HFFc6 (cell line): ENCODE measurements around the gene KDM5B. TPM values are rescaled to one million over a fixed set of nuclear protein-coding genes. Genes with fewer than 3 reads are reported as not detected.

Source experiments
- DNase-seq: peaks from one replicate; pipeline ENCODE4 v3.0.0-alpha.2; 2018
- H3K27ac Mint-ChIP-seq: 2 replicates; pipeline ENCODE4 v1.8.0; 2020; ENCODE audit warnings: mild to moderate bottlenecking, mixed read lengths
- H3K27me3 Mint-ChIP-seq: 2 replicates; pipeline ENCODE4 v1.8.0; 2021; ENCODE audit warnings: mild to moderate bottlenecking, moderate library complexity, mixed read lengths; ENCODE audit not compliant: insufficient read depth
- H3K36me3 Mint-ChIP-seq: 2 replicates; pipeline ENCODE4 v1.8.0; 2021; ENCODE audit warnings: low read depth, mixed read lengths
- H3K4me1 Mint-ChIP-seq: 2 replicates; pipeline ENCODE4 v1.8.0; 2020; ENCODE audit warnings: low read depth, mixed read lengths
- H3K4me3 Mint-ChIP-seq: 2 replicates; pipeline ENCODE4 v1.8.0; 2020; ENCODE audit warnings: mild to moderate bottlenecking, moderate library complexity, mixed read lengths
- H3K9me3 Mint-ChIP-seq: 2 replicates; pipeline ENCODE4 v1.8.0; 2020; ENCODE audit warnings: mild to moderate bottlenecking, mixed read lengths
- total RNA-seq, 6 experiments: library from RNA; stranded (reverse); fragmentation: NEBNext Ultra II Directional; extraction: Animal tissue kit (Norgen Biotek cat#: 25700); gene quantifications; 2 replicates in 1 of 6; 3 replicates in 5 of 6; pipeline ENCODE4 v1.2.3, GENCODE V29; 2021
- TF ChIP-seq, protein P1 (sequence below): fragments of 200-600 bp; sonication (generic); IDR thresholded peaks from 2 replicates; pipeline ENCODE4 v1.5.0; 2021; ENCODE audit warnings: antibody characterized with exemption, mild to moderate bottlenecking

The KDM5B gene
- total RNA-seq, 6 experiments from 2014 or later: 48.1 to 65.5 (median 53.5) TPM

DNA sequence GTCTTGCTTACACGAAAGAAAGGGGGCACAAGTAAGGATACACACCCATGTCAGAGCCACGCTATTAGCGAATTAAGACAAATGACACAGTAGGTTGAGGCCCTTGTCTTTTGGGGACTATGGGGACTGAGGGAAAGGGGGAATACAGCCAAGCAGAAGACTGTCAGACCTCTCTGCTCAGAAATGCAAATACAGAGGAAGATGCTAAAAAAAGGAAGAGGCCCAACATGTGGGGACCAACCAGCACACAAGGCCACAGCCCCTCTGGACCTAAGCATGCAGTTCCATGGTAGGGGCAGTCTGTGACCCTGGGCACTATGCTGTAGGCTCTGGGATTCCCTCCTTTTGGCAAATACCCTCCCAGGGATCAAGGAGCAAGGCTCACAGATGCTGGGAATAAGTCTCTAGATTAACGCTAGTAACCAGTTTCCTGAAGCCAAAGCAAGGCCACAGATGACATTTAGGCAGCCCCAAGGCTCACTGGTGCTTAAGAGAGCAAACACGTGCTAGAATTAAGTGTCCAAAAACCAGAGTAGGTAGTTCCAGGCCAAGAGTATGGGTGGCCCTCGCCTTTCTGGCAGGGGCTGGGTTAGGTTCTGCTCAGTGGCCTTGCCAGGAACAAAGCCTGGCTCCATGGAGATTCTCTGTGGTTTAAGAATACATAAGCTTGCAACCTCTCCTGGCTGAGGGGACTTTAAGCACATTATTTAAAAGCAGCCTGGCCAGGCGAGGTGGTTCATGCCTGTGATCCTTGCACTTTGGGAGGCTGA lies 42.6 kb upstream of the KDM5B start:
- no peak for DNase-seq
- H3K36me3 Mint-ChIP-seq: no peaks in the 10 kb centered on the region
- TF ChIP-seq, protein P1, sequence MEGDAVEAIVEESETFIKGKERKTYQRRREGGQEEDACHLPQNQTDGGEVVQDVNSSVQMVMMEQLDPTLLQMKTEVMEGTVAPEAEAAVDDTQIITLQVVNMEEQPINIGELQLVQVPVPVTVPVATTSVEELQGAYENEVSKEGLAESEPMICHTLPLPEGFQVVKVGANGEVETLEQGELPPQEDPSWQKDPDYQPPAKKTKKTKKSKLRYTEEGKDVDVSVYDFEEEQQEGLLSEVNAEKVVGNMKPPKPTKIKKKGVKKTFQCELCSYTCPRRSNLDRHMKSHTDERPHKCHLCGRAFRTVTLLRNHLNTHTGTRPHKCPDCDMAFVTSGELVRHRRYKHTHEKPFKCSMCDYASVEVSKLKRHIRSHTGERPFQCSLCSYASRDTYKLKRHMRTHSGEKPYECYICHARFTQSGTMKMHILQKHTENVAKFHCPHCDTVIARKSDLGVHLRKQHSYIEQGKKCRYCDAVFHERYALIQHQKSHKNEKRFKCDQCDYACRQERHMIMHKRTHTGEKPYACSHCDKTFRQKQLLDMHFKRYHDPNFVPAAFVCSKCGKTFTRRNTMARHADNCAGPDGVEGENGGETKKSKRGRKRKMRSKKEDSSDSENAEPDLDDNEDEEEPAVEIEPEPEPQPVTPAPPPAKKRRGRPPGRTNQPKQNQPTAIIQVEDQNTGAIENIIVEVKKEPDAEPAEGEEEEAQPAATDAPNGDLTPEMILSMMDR: no peak
- peaks cover 2% of the 10 kb centered on the region for H3K4me1 Mint-ChIP-seq
- H3K27me3 Mint-ChIP-seq: peaks cover 6% of the 10 kb centered on the region
- H3K27ac Mint-ChIP-seq: no peak overlapping the region
- no peaks in the 10 kb centered on the region for H3K9me3 Mint-ChIP-seq
- no peak overlapping the region for H3K4me3 Mint-ChIP-seq

DNA sequence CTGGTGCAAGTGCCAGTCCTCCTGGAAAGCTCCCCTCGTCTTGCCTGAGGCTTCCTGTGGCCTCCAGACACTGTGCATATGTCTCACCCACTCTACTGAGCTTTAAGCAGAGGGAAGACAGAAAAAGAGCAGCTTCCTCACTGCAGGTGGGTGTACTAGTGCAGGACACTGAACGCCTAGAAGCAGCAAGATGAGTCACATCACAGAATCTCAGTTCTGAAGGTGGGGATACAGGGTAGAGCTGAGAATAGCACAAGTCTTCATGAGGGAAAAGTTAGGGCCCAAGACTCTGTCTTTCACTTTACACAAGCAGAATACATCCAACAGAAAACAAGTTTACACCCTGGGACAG lies 39.9 kb upstream of the KDM5B start:
- no peaks in the 10 kb centered on the region for H3K36me3 Mint-ChIP-seq
- H3K4me1 Mint-ChIP-seq: peaks cover 11% of the 10 kb centered on the region
- no peaks in the 10 kb centered on the region for H3K9me3 Mint-ChIP-seq
- DNase-seq: no peak
- no peak overlapping the region for H3K4me3 Mint-ChIP-seq
- no peak overlapping the region for H3K27ac Mint-ChIP-seq
- peaks cover 18% of the 10 kb centered on the region for H3K27me3 Mint-ChIP-seq
- TF ChIP-seq, protein P1: no peak

DNA sequence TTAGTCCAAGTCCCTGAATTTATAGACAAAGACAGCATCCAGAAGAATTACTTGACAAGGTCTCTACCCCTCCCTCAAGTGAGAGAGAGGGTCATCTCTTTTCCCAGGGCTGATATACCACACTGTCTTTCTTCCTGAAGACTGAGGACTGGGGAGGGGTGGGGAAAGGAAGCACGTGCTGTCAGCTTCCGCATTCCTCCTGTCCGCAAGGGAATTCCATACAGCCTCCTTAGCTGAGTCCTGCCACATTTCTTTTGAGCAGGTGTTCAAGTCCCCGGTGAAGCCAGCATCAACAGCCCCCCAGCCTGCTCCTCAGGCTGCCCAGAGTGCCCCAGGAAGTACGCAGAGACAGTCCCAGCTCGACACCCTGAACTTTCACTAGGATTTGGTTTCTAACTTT lies 36.7 kb upstream of the KDM5B start:
- Mint-ChIP-seq H3K9me3 (no peaks in the 10 kb centered on the region), H3K36me3 (no peaks in the 10 kb centered on the region), H3K27me3 (peaks cover 18% of the 10 kb centered on the region), H3K4me3 (no peak overlapping the region), H3K27ac (no peak overlapping the region), H3K4me1 (peaks cover 11% of the 10 kb centered on the region)
- no peak for DNase-seq
- TF ChIP-seq, protein P1: no peak

DNA sequence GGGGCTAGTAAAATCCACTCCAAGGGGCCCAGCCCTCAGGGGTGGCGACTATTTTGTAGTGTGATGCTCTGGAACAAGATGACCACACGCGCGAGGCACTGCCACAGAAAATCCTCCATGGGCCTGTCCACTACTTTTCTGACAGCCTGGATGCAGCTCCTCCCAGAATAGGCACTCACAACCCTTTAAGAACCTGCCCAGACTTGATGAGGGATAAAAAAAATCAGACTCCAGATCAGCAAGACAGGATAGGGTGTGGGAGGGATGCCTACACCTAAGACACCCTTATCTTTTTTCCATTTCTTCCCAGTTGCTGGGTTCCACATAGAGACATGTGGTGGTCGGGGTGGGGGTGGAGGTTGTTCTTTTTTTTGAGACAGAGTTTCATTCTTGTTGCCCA lies 36.0 kb upstream of the KDM5B start:
- H3K36me3 Mint-ChIP-seq: no peaks in the 10 kb centered on the region
- no peak for DNase-seq
- no peak overlapping the region for H3K27ac Mint-ChIP-seq
- no peaks in the 10 kb centered on the region for H3K9me3 Mint-ChIP-seq
- no peak overlapping the region for H3K4me3 Mint-ChIP-seq
- TF ChIP-seq, protein P1: no peak
- H3K4me1 Mint-ChIP-seq: peaks cover 11% of the 10 kb centered on the region
- peaks cover 18% of the 10 kb centered on the region for H3K27me3 Mint-ChIP-seq

DNA sequence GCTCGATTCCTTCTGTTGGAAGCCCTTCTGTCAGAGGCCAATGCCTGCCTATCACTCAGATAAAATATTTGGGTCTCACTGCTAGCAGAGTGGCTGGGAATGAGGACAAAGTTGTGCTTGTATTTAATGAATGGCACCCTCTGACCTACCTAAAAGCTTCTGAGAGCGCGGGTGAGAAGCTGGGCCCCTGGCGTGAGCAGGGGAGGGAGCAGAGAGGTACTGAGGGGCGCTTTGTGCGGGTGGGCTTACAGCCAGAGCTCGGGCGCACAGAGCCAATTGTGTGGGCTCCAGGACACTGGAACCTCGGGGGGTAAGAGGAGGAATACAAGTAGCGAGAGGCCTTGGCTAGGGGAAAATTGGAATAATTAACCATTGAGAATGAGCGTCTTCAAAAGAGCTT lies 34.9 kb upstream of the KDM5B start:
- Mint-ChIP-seq H3K36me3 (no peaks in the 10 kb centered on the region), H3K27ac (no peak overlapping the region), H3K27me3 (peaks cover 19% of the 10 kb centered on the region), H3K9me3 (no peaks in the 10 kb centered on the region), H3K4me3 (no peak overlapping the region), H3K4me1 (peaks cover 11% of the 10 kb centered on the region)
- DNase-seq: no peak
- TF ChIP-seq, protein P1: no peak
